NCI-H187 treated with DMSO at 0.1 percent for 48 hours (cell line): ENCODE measurements around the gene RFX3.

ENCODE experiments used
- DNase-seq: peaks from one replicate; lab custom pipeline; 2025; lab: John Stamatoyannopoulos, UW

RFX3 gene

DNA sequence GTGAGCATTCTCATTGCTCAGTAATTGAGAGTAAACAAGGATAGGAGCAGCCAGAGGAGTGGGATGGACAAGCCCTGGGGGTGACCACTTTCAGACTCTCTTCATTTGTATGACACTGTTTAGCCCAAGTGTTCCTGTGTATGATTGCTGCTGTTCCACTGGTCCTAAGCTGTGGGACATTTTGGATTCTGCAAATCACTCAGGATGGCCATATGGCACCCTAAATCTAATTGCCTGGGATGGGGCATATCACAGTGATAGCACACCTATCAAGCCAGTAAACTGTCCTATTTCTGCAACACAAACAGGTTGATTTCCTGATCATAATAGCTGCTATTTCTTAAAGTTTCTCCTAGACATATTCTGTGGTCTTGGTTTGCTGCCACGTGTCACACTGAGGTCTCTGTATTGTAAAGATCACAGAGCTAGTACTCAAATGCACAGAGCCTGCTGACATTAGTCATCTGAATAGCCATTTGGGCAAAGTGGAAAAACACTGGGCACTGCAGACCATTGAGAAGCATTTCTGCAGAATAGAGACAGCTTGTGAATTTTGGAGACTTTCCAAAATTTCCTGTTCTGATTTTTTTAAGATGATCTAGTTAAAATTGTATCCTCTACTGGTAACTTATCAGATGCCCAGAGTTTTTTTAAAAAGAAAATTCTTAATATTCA is 320.2 kb downstream of the RFX3 start:
- DNase-seq = no peak

DNA sequence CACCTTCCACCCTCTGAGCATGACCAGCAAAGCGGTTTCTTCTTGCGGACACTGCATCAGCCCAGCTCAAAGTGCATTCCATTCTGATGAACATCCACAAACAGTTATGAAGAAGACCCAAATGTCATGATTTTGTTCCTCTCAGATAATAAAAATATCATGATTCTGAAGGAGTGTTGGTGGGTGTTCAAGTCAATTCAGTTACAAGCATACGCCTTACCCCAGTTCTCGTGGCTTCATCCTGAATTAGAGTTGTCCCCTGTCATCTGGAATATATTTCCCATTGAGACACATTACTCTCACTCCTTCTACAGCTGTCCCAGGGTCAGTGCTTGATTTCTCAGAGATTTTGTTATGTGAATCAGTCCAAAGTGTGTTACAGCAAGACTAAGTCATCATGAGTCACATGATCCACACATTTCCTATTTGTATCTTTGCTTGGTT is 325.4 kb downstream of the RFX3 start:
- DNase-seq = no peak

GRCh38 chr9:3193791-3194190 is 332.0 kb downstream of the RFX3 start:
- no peak for DNase-seq

GRCh38 chr9:3191715-3192114 is 334.1 kb downstream of the RFX3 start:
- DNase-seq = peak; percentile 81

DNA sequence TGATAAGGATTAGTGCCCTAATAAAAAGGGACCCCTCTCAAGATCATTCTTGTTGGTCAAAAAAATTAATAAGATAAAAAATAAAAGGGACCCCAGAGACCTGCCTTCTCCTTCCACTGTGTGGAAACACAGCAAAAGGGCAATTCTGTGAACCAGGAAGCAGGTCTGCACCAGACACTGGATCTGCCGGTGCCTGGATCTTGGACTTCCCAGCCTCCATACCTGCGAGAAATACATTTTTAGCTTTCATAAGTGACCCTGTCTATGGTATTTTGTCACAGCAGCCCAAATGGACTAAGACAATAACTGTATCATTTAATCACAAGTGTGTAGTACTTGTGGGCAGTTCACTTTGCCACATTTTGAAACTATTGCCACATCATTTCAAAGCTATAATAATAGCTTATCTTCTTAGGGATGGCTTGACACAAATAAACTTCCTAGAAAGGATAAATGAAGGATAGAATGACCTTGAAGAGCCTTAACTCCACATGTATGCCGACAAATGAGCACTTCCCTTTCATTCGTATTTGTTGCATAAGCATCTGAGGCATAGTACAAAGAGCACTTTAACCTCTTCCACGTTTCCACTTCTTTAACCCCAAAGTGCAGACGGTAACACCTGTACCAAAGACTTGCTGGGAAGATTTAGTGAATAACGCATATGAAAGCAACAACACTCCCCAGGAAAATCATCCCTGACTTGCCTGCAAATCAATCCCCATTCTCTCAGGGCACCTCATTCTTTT is 336.5 kb downstream of the RFX3 start:
- DNase-seq = peak; percentile 63

- no peak for DNase-seq
These were observed 339.1 kb downstream of the RFX3 start for GRCh38 chr9:3186751-3187150.

DNA sequence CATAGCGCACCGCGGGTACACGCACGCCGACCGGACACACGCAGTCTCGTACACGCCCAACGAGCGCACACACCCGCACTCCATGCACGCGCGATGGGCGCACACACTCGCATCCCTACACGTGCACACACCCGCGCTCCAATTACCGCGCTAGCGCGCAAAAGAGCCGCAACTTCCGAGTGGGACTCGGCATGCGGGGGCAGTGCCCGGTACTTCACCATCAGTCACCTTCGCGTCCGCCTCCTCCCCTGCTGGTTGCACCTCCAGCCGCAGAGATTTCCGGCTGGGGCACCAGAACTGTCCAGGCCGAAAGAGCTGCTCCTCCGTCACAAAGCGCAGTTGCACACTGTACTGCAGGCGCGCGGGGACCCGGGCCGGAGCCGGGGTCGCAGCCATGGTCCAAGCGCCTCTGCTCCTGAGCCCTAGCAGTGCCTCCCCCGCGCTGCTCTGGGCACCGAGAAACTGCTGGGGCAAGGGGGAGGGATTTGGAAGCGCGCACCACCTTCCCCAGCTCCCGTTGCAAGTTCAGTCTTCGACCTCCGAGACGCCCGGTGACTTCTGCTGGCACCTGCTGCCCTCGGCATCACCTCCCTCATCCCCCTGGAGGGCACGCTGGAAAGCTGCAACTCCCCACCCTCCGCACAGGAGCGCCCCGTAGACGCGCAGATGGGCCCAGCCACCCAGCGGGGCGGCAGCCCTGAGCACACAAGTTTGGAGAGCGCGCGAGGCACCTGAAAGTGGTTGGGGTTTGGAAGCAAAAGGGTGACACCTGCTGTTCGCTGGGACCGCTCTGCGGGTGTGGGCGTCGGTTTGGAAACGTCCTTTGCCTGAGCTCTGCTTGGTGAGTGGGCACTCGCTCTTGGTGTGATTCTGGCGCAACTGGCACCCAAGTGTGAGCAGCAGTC is 344.5 kb downstream of the RFX3 start:
- no peak for DNase-seq

DNA sequence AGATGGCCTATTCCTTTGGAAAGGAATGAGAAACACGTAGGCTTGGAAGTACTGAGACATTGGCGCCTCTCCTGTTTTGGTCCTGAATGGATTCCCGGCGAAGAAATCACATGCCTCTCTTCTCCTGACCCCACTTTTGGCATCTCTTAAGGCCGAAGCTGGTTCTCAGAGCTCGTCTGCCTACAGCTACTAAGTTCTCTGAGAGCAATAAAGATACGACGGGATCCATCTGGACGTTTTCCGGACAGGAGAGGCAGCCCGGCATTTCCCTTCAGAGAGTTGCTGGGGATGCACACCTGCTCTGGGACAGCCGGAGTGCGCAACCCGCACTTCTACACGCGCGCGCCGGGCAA is 345.1 kb downstream of the RFX3 start:
- no peak for DNase-seq

DNA sequence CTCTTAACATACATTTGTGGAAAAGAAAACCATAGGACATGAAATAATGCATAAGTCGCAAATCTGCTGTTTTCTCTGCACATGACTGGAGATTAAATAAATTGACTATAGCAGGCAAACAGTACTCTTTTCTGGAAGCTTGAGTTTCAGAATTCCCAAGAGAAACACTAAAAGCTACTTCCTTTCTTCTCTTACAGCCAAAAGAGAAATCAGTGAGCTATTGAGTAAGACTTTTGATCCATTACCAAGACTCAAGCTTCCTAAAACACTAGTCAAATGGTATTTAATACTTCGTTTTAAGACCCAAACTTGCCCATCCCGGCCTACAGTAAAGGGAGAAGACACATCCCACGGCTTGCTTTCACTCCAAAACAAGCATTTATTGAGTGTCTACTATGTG is 346.1 kb downstream of the RFX3 start:
- DNase-seq = no peak

- no peak for DNase-seq
These were observed 347.9 kb downstream of the RFX3 start for GRCh38 chr9:3177936-3178335.

DNA sequence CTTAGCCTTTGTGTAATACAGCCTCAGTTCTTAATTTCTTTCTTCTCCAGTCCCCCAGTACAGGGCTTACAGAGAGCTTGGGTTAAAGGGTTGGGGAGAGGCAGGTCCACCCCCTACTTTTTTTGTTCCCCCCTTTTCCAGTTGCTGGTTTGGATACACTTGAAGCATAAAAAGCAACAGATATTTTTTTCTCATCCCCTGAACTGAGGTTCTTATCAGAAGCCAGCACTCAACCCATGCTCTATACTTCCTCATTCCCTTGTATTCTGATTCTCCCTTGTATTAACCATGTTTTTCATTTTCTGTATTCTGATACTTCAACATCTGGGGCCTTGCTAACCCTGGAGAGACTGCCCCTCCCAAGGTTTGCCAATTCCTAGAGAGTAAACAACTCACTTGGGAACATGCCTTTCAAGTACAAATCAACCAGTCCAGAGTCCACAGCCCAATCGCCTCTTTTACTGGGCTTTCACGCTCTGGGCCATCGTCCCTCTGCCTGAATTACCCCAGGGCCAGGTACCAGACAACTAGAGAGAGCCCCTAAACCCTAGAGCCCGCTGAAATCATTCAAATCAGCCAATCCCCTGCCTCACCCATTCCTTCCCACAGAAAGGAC is 348.5 kb downstream of the RFX3 start:
- DNase-seq = no peak

GRCh38 chr9:3173374-3173773 is 352.4 kb downstream of the RFX3 start:
- no peak for DNase-seq

DNA sequence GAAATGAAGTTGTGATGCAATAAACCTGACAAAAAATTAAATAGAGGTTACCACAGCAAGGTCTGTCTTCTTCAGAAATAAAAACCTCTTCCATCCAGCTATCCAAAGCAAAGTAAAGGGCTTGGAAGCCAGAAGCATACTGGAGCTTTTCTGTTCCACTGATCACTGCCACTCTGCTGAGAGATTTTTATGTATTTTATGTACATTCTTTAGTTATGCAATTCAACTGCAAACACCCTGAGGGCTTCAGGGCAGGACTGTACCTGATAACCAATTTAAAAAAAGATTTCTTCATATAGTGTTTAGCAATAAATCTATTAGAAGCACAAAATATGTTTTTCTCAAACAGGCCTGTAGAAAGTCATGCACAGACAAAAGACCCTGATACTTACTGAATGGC is 355.0 kb downstream of the RFX3 start:
- DNase-seq = no peak
